ENCODE measurements around the gene SCN8A.
A peak's percentile ranks its signal among the peaks of the same experiment; 100 is the strongest.
"Not testable (repeated sequence)": the region's sequence is repeated elsewhere in the genome, so short reads cannot be mapped to it uniquely, and the experiment has no call there.

Gene SCN8A

DNA sequence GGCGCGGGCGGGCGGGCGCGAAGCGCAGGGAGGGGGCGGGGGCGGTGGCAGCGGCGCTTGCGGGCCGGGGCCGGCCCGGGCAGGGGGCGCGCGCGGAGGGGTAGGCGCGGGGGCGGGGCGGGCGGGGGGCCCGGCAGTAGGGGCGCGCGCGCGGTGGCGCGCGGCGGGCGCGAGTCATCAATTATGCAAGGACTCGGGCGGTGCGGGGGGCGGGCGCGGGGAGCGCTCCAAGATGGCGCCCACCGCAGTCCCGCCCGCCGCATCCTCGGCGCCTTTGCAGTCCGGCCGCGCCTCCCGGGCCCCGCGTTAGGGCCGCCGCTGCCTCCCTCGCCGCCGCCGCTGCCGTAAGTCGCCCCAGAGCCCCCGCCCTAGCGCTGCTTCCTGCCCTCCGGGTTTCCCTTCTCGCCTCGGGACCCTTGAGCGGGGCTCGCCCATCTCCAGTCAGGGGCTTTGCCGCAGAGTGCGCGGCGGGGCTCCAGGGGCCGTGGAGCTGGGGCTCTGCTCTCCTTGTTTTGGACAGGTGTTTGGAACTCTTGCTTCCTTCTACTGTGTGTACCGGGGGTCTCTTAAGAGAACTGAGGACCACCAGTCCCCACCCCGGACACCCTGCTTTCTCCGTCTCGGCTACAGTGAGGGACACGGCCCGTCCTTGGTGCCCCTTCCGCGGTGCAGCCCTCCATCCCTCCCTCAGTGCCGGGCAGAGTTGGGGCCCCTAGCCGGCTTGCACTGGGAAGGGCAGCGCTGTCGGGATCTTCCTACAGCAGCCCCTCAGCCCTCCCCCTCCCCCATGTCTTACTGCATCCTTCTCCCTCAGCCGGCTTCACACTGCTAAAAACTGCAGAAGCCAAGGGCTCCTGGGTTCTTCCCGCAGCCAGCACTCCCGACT is at the start of gene SCN8A:
Gene SCN8A, plus strand, starts transcription at position 218 of the 886 bp plus-strand sequence. CDS start 71,585 bp downstream, outside the sequence.
- Mint-ChIP-seq H3K4me1 (peaks cover 26% of the 10 kb centered on the region), H3K27ac (peak within 1 kb of the TSS in 1 of 2 donors; percentile 93), H3K9me3 (no peaks in the 10 kb centered on the region), H3K27me3 (peaks cover 77% of the 10 kb centered on the region), H3K4me3 (peak within 1 kb of the TSS; percentile 91 to 92)
- ATAC-seq (peak; percentile 71), DNase-seq (peak; percentile 44 to 47)

GRCh38 chr12:51546097-51546496 is 44.9 kb upstream of the SCN8A start:
- DNase-seq: no peak
- H3K4me1 Mint-ChIP-seq: no peaks in the 10 kb centered on the region
- H3K27ac Mint-ChIP-seq: no peak overlapping the region
- no peak for ATAC-seq
- peaks cover 26% of the 10 kb centered on the region for H3K27me3 Mint-ChIP-seq
- no peaks in the 10 kb centered on the region for H3K9me3 Mint-ChIP-seq
- no peak overlapping the region for H3K4me3 Mint-ChIP-seq

DNA sequence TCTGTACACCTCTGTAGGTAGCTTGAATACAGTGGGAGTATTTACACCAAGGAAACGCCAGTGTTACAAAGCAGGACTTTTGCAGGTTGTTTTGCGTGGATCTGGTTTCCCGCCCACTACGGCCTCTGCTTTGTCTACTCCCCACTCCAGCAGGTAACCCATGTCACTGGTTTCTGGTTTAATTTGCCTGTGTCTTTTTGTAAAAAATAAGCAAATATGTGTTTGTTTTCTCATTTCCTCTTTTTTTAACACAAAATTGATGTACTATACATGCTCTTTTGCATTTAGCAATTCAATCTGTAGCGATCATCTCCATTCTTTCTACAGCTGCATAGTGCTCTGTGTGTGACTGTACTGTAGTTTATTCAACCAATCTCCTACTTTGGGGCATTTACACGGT is 43.4 kb upstream of the SCN8A start:
- Mint-ChIP-seq H3K27me3 (peaks cover 26% of the 10 kb centered on the region), H3K9me3 (no peaks in the 10 kb centered on the region), H3K4me1 (no peaks in the 10 kb centered on the region), H3K4me3 (no peak overlapping the region), H3K27ac (no peak overlapping the region)
- DNase-seq (no peak), ATAC-seq (no peak)

- Mint-ChIP-seq H3K4me3 (no peak overlapping the region), H3K4me1 (no peaks in the 10 kb centered on the region), H3K27me3 (peaks cover 30% of the 10 kb centered on the region), H3K27ac (no peak overlapping the region), H3K9me3 (no peaks in the 10 kb centered on the region)
- ATAC-seq: no peak
- DNase-seq: no peak
Measured at GRCh38 chr12:51548241-51548640, 42.8 kb upstream of the SCN8A start.

DNA sequence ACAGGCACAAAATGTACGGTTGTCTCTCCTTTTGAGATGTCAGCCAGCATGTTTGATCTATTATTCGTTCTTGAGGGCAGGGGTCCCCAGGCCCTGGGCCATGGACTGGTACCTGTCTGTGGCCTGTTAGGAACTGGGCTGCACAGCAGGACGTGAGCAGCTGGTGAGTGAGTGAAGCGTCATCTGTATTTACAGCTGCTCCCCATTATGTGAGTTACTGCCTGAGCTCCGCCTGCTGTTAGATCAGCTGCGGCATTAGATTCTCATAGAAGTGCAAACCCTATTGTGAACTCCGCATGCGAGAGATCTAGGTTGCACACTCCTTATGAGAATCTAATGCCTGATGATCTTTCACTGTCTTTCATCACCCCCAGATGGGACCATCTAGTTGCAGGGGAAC is 41.4 kb upstream of the SCN8A start:
- H3K4me3 Mint-ChIP-seq: no peak overlapping the region
- H3K9me3 Mint-ChIP-seq: no peaks in the 10 kb centered on the region
- peaks cover 32% of the 10 kb centered on the region for H3K27me3 Mint-ChIP-seq
- no peak overlapping the region for H3K27ac Mint-ChIP-seq
- ATAC-seq (no peak), DNase-seq (no peak)
- no peaks in the 10 kb centered on the region for H3K4me1 Mint-ChIP-seq

DNA sequence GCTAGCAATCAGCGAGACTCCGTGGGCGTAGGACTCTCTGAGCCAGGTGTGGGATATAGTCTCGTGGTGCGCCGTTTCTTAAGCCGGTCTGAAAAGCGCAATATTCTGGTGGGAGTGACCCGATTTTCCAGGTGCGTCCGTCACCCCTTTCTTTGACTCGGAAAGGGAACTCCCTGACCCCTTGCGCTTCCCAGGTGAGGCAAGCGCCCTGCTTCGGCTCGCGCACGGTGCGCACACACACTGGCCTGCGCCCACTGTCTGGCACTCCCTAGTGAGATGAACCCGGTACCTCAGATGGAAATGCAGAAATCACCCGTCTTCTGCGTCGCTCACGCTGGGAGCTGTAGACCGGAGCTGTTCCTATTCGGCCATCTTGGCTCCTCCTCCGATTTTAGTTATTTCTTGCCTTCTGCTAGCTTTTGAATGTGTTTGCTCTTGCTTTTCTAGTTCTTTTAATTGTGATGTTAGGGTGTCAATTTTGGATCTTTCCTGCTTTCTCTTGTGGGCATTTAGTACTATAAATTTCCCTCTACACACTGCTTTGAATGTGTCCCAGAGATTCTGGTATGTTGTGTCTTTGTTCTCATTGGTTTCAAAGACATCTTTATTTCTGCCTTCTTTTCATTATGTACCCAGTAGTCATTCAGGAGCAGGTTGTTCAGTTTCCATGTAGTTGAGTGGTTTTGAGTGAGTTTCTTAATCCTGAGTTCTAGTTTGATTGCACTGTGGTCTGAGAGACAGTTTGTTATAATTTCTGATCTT is 22.6 kb upstream of the SCN8A start:
- H3K4me3 Mint-ChIP-seq, H3K27ac Mint-ChIP-seq, H3K9me3 Mint-ChIP-seq, ATAC-seq, H3K4me1 Mint-ChIP-seq, DNase-seq: not testable (repeated sequence)
- H3K27me3 Mint-ChIP-seq: peaks cover 29% of the 10 kb centered on the region

DNA sequence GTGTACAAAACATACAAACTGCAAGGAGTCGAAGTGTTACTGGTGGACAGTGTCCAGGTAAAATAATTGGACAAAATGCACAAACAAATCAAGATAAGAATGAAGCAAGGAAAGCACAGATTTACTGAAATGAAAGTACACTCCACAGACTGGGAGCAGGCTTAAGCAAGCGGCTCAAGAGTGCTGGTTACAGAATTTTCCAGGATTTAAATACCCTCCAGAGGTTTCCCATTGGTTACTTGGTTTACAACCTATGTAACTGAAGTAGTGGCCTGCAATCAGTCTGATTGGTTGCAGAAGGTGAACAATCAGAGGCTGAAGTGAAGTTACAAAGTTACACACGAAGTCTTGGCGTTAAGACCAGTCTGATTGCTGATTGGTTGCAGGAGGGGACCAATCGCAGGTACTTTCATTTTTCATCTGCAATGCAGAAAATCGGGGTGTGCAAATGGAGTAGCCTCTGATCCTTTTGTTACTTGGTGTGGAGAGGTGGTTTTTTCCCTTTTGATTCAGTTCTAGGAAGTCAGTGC is 11.6 kb upstream of the SCN8A start:
- H3K27me3 Mint-ChIP-seq: peaks cover 25% of the 10 kb centered on the region
- H3K9me3 Mint-ChIP-seq: peaks cover 0 to 4% of the 10 kb centered on the region in 2 donors
- DNase-seq: no peak
- H3K4me3 Mint-ChIP-seq: no peak overlapping the region
- H3K27ac Mint-ChIP-seq: no peak overlapping the region
- ATAC-seq: no peak
- H3K4me1 Mint-ChIP-seq: no peaks in the 10 kb centered on the region

DNA sequence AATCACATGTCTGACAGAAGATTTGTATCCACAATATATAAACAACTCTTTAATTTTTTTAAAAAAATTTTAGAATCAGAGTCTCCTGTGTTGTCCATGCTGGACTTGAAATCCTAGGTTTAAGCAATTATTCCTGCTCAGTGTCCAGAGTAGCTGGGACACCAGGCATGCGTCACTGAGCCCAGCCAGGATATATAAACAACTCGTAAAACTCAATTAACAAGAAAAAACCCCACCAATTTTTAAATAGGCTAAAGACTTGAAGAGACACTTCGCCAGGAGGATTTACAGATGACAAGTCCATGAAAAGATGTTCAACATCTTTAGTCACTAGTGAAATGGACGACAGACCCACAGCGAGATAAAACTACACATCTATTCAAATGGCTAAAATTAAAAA is 2.0 kb upstream of the SCN8A start:
- Mint-ChIP-seq H3K4me1 (peaks cover 26% of the 10 kb centered on the region), H3K9me3 (no peaks in the 10 kb centered on the region), H3K27me3 (peaks cover 92% of the 10 kb centered on the region), H3K27ac (no peak overlapping the region), H3K4me3 (no peak overlapping the region)
- no peak for DNase-seq
- no peak for ATAC-seq

DNA sequence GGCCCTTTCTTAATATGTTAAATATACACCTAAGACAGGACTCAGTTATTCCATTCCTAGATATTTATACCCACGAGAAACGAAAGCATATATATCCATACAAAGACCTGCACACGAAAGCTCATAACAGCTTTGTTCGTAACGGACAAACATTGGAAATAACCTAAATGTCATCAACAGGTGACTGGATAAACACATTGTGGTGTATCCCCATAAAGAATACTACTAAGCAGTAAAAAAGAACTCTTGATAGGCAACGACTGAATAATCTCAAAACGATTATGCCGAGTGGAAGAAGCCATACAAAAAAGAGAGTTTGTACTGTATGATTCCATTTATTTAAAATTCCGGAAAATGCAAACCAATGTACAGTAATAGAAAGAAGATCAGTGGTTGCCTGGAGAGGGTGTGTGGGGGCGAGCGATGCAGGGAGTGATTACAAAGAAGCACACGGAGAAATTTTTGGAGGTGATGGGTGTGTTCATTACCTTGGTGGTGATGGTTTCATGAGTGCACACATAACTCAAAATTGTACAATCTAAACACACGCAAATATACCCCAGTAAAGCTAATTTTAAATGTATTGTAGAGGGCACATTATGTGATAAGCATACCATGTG is 1.4 kb upstream of the SCN8A start:
- DNase-seq (no peak), ATAC-seq (no peak)
- H3K27me3 Mint-ChIP-seq: peaks cover 86% of the 10 kb centered on the region
- H3K9me3 Mint-ChIP-seq: no peaks in the 10 kb centered on the region
- peak overlapping the region; percentile 91 to 92 for H3K4me3 Mint-ChIP-seq
- peaks cover 26% of the 10 kb centered on the region for H3K4me1 Mint-ChIP-seq
- H3K27ac Mint-ChIP-seq: no peak overlapping the region

- no peaks in the 10 kb centered on the region for H3K9me3 Mint-ChIP-seq
- H3K4me1 Mint-ChIP-seq: peaks cover 26% of the 10 kb centered on the region
- ATAC-seq (peak; percentile 96), DNase-seq (peak; percentile 83)
- peaks cover 78% of the 10 kb centered on the region for H3K27me3 Mint-ChIP-seq
- H3K4me3 Mint-ChIP-seq: peak overlapping the region; percentile 91 to 92
- H3K27ac Mint-ChIP-seq: peak overlapping the region in 1 of 2 donors; percentile 93
Measured at GRCh38 chr12:51590347-51591015, 552 bp upstream of the SCN8A start.

GRCh38 chr12:51592034-51592705 is 1.1 kb downstream of the SCN8A start:
- H3K27ac Mint-ChIP-seq: no peak overlapping the region
- peaks cover 26% of the 10 kb centered on the region for H3K4me1 Mint-ChIP-seq
- no peaks in the 10 kb centered on the region for H3K9me3 Mint-ChIP-seq
- ATAC-seq (no peak), DNase-seq (no peak)
- peak overlapping the region; percentile 85 to 88 for H3K4me3 Mint-ChIP-seq
- H3K27me3 Mint-ChIP-seq: peaks cover 77% of the 10 kb centered on the region

DNA sequence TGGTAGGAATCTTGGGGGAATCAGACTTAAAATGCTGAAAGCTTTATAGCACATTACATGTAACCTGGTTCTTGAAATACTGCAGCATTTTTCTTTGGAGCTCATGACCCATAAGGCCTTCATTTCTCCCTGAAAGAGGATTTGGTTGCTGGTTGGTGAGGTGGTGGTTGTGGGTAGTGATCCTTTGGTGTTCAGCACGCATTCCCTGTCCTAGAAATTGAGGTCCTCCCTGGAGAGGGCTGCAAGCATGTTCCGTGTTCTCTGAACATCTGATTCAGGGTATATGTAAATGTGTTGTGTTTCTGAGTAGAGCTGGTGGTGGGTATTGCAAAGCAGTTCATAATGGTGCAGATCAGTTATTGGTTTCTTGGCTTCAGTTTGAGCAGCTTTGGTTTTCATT is 2.0 kb downstream of the SCN8A start:
- Mint-ChIP-seq H3K9me3 (no peaks in the 10 kb centered on the region), H3K4me3 (no peak overlapping the region), H3K27me3 (peaks cover 73% of the 10 kb centered on the region), H3K4me1 (peaks cover 26% of the 10 kb centered on the region), H3K27ac (no peak overlapping the region)
- ATAC-seq (no peak), DNase-seq (no peak)

GRCh38 chr12:51593539-51593938 is 2.5 kb downstream of the SCN8A start:
- Mint-ChIP-seq H3K4me1 (peaks cover 26% of the 10 kb centered on the region), H3K27me3 (peaks cover 73% of the 10 kb centered on the region), H3K4me3 (no peak overlapping the region), H3K27ac (no peak overlapping the region), H3K9me3 (no peaks in the 10 kb centered on the region)
- ATAC-seq (no peak), DNase-seq (peak in 1 of 2 donors; percentile 14)

GRCh38 chr12:51598156-51598555 is 7.1 kb downstream of the SCN8A start:
- no peaks in the 10 kb centered on the region for H3K9me3 Mint-ChIP-seq
- DNase-seq: no peak
- no peak overlapping the region for H3K27ac Mint-ChIP-seq
- no peaks in the 10 kb centered on the region for H3K4me1 Mint-ChIP-seq
- ATAC-seq: no peak
- H3K27me3 Mint-ChIP-seq: peaks cover 44% of the 10 kb centered on the region
- H3K4me3 Mint-ChIP-seq: no peak overlapping the region

- H3K4me3 Mint-ChIP-seq: no peak overlapping the region
- H3K27me3 Mint-ChIP-seq: peaks cover 40% of the 10 kb centered on the region
- H3K9me3 Mint-ChIP-seq: no peaks in the 10 kb centered on the region
- H3K4me1 Mint-ChIP-seq: no peaks in the 10 kb centered on the region
- DNase-seq (no peak), ATAC-seq (no peak)
- H3K27ac Mint-ChIP-seq: no peak overlapping the region
Measured at GRCh38 chr12:51600721-51601120, 9.7 kb downstream of the SCN8A start.

Measured in stimulated activated naive CD8-positive, alpha-beta T cell treated with anti-CD3 and anti-CD28 coated beads, Interleukin-15, amount 100 ng/mL, for 72 hours (primary cell).